Measurements from ENCODE around the gene LCOR. TPM values are rescaled to one million over a fixed set of nuclear protein-coding genes. Genes with fewer than 3 reads are reported as not detected.

Gene LCOR
- total RNA-seq, 1 experiment from 2014 or later, result 12.8 TPM

DNA sequence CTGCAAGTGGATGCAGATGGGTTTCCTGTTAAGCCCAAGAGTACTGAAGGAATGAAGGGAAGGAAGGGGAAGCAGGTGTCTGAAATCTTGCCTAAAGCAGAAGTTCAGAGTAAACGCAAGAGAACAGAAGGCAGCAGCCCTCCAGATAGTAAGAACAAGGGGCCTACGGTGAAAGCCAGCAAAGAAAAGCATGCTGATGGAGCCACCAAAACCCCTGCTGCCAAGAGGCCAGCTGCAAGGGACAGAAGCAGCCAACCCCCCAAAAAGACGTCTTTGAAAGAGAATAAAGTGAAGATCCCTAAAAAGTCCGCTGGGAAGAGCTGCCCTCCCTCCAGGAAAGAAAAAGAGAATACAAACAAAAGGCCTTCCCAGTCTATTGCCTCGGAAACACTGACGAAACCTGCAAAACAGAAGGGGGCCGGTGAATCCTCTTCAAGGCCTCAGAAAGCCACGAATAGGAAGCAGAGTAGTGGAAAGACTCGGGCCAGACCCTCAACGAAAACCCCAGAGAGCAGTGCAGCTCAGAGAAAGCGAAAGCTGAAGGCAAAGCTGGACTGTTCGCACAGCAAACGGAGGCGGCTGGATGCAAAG lies 152.5 kb downstream of the LCOR start:
- no peak for DNase-seq (ENCODE audit: low read depth)

DNA sequence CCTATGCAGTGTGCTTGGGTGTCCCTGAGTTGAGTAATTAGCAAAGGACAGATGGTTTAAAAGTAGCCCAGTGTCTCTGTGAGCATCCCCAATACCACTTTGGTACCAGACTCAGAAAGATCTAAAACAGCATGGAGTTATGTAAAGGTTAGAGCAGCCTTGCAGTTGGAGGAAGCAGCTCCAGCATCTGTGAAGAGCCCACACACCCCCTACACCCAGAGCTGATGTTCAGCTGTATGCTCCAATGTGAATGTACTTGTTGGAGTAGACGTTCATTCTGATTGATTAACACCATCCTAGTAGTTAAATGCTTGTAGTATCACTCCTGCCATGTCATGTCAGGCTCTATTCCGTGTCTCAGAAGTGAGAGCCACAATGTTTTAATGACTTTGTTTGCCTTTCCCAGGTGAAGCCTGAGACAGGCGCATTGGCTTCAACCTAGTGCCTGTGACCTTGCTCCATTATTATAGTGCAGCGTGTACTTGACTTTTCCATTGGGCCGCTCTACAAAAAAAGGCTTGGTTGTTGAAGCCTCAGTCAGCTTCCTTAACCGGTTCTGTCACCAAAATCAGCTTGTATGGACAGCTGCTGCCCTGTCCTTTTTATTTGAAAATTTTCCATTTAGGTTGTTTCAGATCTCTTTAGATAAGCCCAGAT lies 154.2 kb downstream of the LCOR start:
- no peak for DNase-seq (ENCODE audit: low read depth)

DNA sequence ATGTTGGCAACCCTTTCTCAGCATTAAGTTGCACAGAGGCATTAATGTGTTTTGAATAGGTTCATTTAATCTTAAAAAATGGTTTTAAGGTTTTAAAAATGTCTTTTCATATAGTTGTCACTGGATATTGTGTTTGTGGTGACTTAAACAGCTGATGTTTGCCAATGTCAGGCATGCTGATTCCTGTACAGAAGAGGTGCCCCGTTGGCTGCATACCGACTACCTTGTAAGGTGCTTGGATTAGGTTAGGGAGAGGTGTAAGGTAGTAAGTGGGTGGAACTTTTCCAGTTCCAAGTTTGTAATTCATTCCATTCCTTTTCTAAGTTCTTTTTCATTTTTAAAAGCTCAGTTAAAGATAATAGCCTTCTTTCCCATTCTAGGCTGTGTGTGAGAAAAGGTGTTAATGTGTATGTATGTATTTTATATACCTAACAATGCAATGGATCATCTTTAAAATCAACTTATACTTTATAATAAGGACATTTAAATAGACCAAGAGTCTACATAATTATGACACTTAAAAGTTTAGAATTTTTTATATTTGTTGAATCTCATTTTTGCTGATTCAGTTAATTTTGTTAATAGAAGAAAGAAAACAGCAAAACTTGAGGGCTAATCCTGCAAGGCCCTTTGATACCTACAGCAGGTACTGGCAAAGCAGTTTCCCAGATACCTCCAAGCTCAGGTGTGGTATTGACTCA lies 155.2 kb downstream of the LCOR start:
- no peak for DNase-seq (ENCODE audit: low read depth)

DNA sequence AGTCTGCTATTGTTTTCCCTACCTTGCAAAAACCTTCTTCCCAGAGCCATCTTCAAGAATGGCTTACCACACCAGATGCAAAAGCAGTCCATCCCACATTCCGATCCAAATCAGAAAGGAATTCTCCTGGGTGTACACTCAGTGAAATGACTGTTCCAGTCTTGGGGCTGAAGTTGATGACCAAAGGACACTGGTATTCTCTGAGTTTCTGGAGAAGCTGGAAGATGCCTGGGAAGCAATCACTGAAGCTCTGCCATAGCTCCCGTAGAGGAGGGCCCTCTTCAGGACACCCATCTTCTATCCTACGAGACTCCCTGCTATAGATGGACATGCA lies 155.7 kb downstream of the LCOR start:
- no peak for DNase-seq (ENCODE audit: low read depth)

DNA sequence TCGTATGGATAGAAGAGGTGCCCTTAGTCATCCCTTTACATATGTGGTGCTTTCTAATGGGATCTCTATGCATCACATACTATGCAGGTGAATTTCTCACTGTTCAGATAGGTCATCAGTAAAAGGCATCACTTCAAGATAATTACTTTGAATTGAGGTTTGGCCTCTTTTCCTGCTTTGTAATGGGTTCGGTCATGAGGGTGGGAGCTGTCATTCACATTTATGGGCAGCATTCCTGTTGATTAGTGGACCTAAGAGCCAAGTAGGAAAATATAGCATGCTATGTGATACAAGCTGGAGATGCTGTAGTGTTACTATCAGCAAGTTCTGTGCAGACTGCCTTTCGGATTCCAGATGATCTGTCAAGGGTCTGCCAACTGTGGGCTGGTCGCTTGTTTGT lies 156.3 kb downstream of the LCOR start:
- no peak for DNase-seq (ENCODE audit: low read depth)

DNA sequence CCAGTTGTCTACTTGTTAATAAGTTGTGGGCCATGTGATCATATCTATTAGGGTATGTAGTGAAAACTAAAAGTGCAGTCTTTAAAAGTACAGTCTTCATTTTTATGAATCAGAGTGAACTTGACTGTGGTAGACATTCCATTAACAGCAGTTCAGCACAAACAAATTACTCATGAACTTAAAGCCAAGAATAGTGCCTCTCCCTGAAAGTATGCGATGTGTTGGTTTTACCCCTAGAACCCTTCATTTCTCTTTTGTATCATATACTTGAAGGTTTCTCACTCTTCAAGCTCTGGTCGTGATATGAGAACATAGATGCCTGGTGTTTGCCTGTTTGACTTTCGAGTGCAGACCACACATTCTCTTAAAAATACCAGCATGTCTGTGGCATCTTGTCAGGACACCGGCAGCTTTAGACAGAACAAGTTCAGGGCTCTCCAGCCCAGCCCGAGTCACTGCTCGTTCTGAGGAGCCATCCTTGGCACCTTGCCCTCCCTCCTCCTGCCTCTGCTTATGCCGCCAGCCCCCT lies 159.3 kb downstream of the LCOR start:
- peak; percentile 59 for DNase-seq (ENCODE audit: low read depth)

DNA sequence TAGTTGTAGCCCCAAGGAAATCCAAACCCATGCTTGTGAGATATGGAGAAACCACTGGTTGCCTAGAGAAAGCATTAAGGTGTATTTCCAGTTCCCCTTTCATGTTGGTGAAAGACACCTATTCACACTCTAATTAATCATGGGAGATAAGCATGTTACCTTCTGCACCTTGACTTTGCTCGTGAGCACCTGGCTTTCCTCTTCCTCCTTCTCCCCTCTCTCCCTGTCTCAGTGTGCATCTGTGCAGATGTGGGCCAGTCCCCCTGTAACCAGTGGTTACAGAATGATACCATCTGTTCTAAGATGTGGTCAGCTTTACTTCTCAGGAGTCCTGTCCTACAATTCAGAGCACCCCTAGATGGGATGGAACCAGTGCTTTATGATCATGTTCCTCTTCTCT lies 160.6 kb downstream of the LCOR start:
- no peak for DNase-seq (ENCODE audit: low read depth)

DNA sequence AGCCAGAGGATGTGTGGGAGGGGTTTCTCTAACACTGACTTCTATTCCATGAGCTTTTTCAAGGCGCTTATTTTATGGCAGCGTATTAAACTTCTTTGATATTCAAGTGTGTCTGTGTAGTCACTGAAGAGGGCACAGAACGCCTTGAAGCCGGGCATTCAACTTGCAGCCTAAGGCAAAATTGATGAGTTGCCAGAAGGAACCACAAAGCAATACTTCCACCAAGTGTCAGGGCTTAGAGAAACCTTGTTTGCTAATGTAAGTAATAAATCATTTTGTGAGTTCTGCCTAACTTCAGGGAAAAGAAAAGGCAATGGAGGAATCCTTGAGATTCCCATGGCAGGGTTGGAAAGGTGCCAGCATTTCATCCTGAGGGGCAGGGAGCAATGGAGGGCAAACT lies 163.8 kb downstream of the LCOR start:
- DNase-seq (ENCODE audit: low read depth), result no peak

DNA sequence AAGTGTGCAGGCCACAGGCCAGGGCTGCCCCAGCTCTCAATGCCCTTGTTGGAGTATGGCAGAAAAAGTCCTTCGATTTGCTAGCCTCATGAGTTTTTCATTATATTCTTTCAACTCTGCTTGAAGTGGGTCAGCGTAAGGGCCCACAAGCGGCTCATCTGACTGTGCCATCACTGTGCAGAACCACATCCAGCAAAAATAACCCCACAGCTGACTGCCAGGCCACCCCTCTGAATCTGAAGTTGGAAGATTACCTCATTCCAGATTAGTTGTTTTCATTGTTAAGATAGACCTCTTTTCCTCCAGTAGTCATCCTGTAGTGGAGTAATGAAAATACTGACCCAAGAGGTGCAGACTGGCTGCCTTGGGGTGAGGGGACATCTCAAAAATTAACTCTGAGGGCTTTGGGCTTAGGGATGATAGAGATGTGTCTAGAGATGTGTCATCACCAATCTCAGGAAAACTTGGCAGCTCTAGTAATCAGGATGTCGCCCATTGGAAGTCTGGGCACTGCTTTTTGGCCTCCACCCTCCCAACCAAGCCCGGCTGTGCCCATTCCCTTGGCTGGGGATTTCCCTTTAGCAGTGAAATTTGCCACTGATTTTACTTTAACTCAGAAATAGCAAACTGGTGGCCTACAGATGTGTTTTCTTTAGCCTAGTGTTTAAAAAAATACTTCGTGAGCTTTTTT lies 164.3 kb downstream of the LCOR start:
- DNase-seq (ENCODE audit: low read depth), result no peak

DNA sequence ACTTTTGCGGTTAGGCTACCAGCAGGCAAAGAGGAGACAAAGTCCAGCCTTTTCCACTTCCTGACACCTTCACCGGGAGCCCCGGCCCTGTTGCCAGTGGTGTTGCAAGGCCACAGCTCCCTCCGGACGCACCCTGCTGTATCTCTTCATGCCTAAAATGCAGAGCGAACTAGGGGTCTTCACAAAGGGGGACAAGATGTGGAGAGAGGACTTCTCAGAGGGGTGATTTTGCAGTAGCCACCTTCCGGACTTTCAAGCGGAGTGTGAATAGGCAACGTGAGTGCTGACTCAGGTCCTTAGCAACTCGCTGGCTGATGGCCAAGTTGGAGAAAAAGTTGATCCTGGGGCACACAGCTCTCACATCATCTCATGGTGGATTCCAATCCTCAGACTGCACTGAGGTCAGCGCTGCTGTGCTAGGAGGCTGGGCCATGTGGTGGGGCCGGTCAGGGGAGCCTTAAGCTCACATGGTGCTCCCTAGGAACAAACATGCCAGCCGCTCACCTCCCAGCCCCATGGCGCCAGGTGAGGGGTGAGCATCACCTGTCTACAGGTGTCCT lies 166.3 kb downstream of the LCOR start:
- DNase-seq (ENCODE audit: low read depth), result peak; percentile 48

DNA sequence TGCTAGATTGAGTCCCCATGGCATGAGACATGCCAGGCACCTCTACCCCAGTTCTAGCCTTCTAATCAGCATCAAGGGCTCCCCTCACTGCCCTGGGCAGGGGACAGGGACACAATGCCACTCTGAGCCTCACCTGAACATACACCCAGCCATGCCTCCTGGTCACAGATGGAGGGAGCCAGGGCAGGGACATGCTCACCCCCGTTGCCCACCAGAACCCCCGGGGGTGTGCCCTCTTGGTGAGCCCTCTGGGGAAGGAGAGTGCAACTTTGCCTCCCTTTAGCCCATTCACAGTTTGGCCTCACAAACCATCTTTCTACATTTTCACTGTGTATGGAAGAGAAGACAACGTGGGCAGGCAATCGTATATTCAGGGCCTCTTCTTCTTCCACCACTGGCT lies 167.2 kb downstream of the LCOR start:
- no peak for DNase-seq (ENCODE audit: low read depth)

DNA sequence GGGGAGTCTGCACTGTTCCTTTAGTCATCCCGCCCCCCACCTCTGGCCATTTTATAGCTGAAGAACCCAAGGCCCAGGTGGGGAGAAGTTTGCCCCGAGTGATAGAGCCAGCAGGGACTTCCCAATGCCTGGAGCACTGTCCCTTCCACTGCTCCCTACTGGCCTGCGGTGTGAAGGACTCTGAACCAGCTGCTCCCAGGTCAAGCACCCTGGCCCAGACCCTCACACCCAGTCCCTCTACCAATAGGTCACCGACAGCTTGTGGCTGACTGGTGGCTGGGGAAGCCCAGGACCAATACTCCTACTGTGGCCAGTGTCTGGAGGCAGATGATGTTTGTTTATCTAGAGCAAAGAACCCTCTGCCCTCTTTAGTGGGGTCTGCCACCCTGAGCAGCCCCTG lies 167.9 kb downstream of the LCOR start:
- no peak for DNase-seq (ENCODE audit: low read depth)

DNA sequence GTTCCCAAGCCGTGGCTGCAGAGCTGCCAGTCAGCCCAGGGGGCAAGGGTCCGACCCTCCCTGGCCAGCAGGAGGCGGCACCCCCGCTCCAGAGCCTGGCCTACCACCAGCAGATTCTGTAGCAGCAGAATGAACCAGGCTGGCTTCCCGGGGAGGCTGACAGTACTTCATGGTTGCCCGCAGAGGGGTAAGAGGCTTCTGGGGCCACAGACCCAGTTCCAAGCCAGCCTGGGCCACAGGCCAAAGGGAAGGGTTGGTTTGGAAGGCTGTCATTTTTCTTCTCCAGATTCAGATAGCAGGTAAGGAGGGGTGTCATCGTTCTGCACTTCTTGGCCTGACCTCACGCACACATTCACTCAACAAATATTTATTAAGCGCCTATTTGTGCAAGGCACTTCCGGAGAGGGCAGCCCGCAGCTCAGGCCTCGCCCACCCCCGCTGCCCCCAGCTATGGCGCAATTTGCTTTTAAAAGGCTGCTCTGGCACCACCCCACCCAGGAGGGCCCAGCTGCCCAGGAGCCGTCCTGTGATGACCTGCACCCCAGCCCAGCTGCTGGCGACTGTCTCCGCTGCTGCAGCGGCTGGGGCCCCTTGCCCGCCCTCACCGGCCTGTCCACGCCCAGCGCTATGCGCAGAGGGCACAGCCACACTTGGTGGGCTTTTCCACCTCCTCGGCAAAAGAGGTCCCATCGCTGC lies 168.5 kb downstream of the LCOR start:
- DNase-seq (ENCODE audit: low read depth), result peak; percentile 18

DNA sequence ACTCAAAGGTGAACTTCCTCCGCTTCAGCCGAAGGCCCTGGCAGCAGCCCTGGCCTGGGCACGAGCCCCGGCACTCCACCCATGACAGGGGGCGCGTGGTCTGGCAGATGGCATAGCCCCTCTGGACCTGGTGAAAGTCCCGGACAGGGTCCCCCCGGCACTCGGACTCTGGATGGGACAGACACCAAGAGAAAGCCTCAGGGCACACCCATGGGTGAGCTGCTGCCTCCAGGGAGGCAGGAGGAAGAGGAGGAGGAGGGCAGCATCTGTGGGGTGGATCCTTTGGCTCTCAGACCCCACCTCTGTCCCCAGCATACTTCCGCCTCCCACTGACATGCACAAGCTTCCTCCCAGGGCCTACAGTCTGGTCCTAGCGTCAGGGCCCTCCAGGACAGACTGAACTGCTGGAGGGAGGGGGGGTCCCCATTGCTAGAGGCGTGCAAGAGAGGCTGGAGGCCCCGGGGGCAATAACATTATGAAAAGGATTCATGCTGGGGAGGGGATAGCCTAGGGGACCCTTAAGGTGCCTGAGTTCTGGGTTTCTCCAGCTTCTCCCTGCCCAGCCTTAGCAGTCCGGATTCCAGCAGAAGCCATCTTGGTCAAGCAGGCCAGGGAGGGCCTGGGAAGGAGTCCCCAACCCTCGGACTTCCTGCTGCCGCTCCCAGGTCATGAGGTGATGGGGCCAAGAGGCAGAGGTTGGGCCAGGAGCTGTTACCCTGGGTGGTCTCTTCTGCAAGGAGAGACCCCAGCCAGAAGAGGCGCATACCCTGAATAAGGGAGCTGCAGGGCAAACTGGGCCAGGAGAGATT lies 169.3 kb downstream of the LCOR start:
- DNase-seq (ENCODE audit: low read depth), result no peak

DNA sequence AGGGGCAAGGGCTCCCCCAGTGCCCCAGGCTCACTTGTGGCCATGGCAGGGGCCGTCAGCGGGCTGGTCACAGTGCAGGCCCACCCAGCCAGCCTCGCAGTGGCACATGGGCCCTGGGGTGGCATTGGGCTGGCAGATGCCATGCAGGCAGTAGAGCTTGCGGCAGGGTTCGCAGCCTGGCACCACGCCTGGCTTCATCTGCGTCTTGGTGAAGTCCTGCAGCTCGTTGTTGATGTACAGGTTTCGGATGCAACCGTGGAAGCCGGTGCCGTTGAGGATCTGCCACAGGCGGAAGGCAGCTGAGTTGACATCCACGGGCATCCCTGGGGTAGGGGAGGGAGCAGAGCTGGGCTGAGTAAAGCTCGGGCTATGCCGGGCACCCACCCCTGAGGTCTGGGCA lies 170.6 kb downstream of the LCOR start:
- no peak for DNase-seq (ENCODE audit: low read depth)

DNA sequence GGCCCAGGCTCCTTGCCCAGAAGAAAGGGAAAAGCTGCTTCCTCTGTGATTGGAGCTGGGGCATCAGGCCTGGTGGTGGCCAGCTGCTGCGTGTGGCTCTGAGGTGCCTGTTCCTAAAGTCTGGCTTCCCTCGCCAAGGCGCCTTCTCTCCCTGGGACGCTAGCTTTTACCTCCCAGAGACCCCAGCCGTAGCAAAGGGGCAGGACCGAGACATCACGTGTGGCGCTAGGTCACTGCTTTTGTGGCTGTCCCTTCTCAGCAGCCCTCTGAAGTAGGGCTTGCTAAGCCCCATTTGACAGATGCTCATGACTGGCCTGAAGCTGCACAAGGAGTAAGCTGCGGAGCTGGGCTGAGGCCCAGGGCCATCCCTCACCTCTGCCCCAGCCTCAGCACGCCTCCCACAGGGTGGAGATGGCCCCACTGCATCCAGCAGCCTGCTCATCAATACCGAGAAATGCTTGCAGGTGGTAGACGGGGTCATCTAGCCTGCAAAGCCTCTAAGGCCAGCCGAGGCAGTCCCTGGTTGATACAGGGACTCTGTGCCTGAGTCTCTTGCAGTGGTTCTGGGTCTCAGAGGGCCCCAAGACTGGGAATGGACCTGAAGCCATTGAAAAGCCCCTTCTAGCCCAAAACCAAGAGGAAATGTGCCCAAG lies 171.2 kb downstream of the LCOR start:
- DNase-seq (ENCODE audit: low read depth), result no peak

DNA sequence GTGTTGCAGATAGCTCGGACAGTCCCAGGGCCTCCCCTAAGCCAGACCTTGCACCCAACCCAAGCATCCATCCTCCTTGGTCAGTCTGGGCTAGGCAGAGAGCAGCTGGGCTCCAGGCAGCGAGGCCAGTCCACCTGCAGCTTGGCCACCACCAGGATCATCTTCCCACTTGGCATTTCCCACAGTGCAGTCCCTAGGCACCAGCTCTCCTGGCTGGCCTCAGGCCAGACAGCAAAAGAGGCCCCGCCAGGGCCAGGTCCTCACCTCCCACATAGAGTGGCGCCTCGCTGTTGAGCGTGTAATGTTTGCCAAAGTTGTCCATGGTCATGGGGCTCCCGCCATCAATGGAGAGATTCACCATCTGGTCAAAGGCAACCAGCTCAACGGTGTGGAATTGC lies 171.7 kb downstream of the LCOR start:
- no peak for DNase-seq (ENCODE audit: low read depth)

DNA sequence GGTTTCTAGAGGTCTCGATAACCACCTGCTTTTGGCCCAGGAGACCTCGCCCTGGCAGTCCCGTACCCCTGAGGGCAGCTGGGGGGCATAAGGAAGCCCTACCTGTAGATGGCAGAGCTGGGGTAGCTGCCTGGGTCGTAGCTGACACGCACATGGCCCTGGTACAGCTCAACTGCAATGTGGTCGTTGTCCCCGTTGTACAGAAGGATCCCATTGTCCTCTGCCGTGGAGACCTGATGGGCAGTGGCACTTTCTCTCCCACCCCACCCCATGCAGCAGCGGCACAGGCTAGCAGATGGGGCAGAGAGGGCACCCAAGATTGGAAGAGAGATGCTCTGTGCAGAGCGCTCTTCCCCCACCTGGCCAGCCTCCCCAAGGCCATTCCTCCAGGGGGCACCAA lies 172.5 kb downstream of the LCOR start:
- DNase-seq (ENCODE audit: low read depth), result no peak

DNA sequence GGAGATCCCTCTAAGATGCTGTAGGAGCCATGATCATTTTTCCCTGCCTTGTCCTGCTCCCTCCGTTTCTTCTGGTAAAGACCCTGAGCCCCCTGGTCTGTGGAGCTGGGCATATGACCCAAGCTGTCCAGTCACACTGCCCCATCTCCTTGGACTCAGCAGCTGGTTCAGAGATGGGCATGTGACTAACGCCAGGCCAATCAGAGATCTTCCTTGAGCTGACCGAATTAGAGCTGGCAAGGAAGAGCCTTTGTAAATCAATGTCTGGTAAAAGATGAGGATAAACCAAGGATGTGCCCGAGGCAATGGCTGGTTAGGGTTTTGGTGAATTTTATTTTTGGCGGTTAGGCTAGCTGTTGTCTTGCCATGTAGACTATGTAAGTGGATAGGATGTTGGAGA lies 173.3 kb downstream of the LCOR start:
- DNase-seq (ENCODE audit: low read depth), result no peak

DNA sequence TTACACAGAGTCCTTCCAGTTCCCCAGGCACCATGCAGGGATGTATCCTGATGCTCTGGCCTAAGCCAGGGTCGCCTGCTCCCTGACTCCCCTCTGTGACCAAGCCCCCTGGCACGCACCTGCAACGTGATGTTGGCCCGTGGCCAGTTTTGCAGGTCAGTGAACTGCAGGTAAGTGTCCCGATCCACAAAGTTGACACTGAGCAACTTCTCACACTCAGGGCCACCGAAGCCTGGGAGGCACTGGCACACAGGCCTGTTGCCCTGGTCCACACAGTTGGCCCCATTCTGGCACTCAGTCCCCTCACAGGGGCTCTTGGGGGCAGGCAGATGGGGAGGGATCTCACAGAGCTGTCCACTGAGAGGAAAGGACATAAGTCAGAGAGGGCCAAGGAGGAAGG lies 174.3 kb downstream of the LCOR start:
- no peak for DNase-seq (ENCODE audit: low read depth)

Measured in HT1080 (cell line).